Stomach (tissue), 4 donors: Measurements from ENCODE around the gene MST1.

Experiments used
- CTCF ChIP-seq, 7 experiments: fragments of 450-650 bp in 4 of 7; fragments of 200-600 bp in 3 of 7; sonication (generic) in 3 of 7; IDR thresholded peaks; one replicate each; pipeline ENCODE4 v1.5.1; 2016 to 2019; ENCODE audit warnings: antibody characterized with exemption in 7 of 7, control low read depth in 2 of 7, mild to moderate bottlenecking in 1 of 7
- EP300 ChIP-seq: sonication (generic); formaldehyde crosslinking; IDR thresholded peaks from one replicate; pipeline ENCODE4 v1.6.1; 2017; ENCODE audit warnings: antibody characterized with exemption
- POLR2A ChIP-seq, 4 donors: fragments of 450-650 bp; IDR thresholded peaks; one replicate each; pipeline ENCODE4 v1.6.1; 2016; ENCODE audit warnings: antibody characterized with exemption in 4 of 4, control low read depth in 2 of 4, mild to moderate bottlenecking in 1 of 4, moderate library complexity in 1 of 4

DNA sequence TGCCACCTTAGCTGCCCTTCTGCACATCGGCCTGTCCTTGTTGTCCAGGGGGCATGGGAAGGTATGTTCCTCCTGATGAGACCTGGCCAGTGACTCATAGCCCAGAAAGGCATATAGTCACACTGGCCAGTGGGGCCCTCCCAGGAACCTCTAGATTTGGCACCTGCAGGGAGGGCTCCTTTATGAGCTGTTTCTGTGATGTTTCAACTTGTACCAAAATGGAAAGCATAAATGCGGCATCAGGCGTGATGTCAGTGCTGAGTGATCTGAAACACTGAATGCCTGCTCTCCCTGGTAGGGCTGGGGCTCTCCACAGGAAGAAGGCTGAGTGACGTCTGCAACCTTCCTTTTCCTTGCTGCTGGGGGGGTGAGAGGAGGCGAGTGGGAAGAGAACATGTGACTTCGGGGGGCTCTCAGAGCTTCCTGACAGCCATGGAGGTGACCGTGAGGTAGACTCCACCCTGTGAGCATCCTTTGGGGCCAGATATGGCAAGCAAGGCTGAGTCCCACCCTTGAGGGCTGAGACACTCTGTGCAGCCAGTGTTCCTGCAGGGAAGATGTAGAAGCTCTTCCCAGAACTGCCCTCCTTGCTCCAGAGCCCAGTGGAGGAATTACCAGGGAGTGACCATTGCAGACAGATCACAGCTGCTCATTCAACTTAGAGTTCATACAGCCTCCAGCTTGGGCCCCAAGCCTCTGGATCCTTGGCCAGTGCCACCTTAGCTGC, 52.2 kb downstream of the MST1 start:
- TF ChIP-seq POLR2A (IDR thresholded peaks at IDR 0.05) = no peak
- no peak for TF ChIP-seq CTCF (IDR thresholded peaks at IDR 0.05)
- no peak for TF ChIP-seq EP300
